Activated naive CD4-positive, alpha-beta T cell treated with anti-CD3 and anti-CD28 coated beads for 36 hours (primary cell): ENCODE measurements around the gene FLT3. TPM values are rescaled to one million over a fixed set of nuclear protein-coding genes. Genes with fewer than 3 reads are reported as not detected.

Experiments
- CTCF ChIA-PET: fragments of 350-600 bp; sonication (Branson Sonifier 250); formaldehyde crosslinking; loops from one replicate; lab custom pipeline; 2021; ENCODE audit warnings: antibody characterized with exemption; lab: Charles Lee
- DNase-seq: peaks from one replicate; pipeline ENCODE4 v3.0.0-alpha.2; 2020
- H3K27ac Mint-ChIP-seq: one replicate; pipeline ENCODE4 v1.8.0; 2021; ENCODE audit warnings: mild to moderate bottlenecking, mixed read lengths
- H3K27me3 Mint-ChIP-seq: one replicate; pipeline ENCODE4 v1.8.0; 2021; ENCODE audit warnings: low read depth, mixed read lengths
- H3K36me3 Mint-ChIP-seq: one replicate; pipeline ENCODE4 v1.8.0; 2021; ENCODE audit warnings: low read depth, mixed read lengths
- H3K4me1 Mint-ChIP-seq: one replicate; pipeline ENCODE4 v1.8.0; 2021; ENCODE audit warnings: low read depth, mixed read lengths
- H3K4me3 Mint-ChIP-seq: one replicate; pipeline ENCODE4 v1.8.0; 2021; ENCODE audit warnings: mild to moderate bottlenecking, moderate library complexity, mixed read lengths
- H3K9me3 Mint-ChIP-seq: one replicate; pipeline ENCODE4 v1.8.0; 2021; ENCODE audit warnings: mixed read lengths
- intact Hi-C: fragments of 100-400 bp; cut with micrococcal nuclease; formaldehyde crosslinking; loops from one replicate; pipeline ENCODE4 v1.15.1; 2023
- total RNA-seq, 2 experiments: library from RNA; stranded (reverse); gene quantifications; one replicate each; pipeline ENCODE4 v1.2.3, GENCODE V29; 2021

The FLT3 gene
- total RNA-seq, 2 experiments from 2014 or later = not detected

GRCh38 chr13:27982361-27982760 lies 118.0 kb downstream of the FLT3 start:
- intact Hi-C loops = loop anchor here (10.0 kb wide), 1 partner anchor 998 kb away; no protein-coding TSS in a partner anchor
- H3K4me1 Mint-ChIP-seq = peaks cover 19% of the 10 kb centered on the region
- H3K4me3 Mint-ChIP-seq = no peak overlapping the region
- no peaks in the 10 kb centered on the region for H3K9me3 Mint-ChIP-seq
- DNase-seq = no peak
- CTCF ChIA-PET = interaction anchor here (0.6 to 12.5 kb wide), 10 partner anchors 16 to 607 kb away, joined by 3 to 189 read pairs (median 4); no protein-coding TSS in a partner anchor
- H3K27me3 Mint-ChIP-seq = peaks cover 56% of the 10 kb centered on the region
- no peak overlapping the region for H3K27ac Mint-ChIP-seq
- no peaks in the 10 kb centered on the region for H3K36me3 Mint-ChIP-seq

GRCh38 chr13:27981006-27981708 lies 119.2 kb downstream of the FLT3 start:
- peaks cover 19% of the 10 kb centered on the region for H3K4me1 Mint-ChIP-seq
- H3K9me3 Mint-ChIP-seq = no peaks in the 10 kb centered on the region
- H3K36me3 Mint-ChIP-seq = no peaks in the 10 kb centered on the region
- H3K27me3 Mint-ChIP-seq = peaks cover 60% of the 10 kb centered on the region
- CTCF ChIA-PET = interaction anchor here (0.6 to 12.5 kb wide), 4 partner anchors 22 to 974 kb away, joined by 3 to 189 read pairs (median 3); no protein-coding TSS in a partner anchor
- intact Hi-C loops = loop anchor here (10.0 kb wide), 1 partner anchor 996 kb away; no protein-coding TSS in a partner anchor
- no peak overlapping the region for H3K4me3 Mint-ChIP-seq
- DNase-seq = no peak
- H3K27ac Mint-ChIP-seq = no peak overlapping the region

- intact Hi-C loops = loop anchor here (10.0 kb wide), 1 partner anchor 996 kb away; no protein-coding TSS in a partner anchor
- no peak overlapping the region for H3K27ac Mint-ChIP-seq
- H3K4me3 Mint-ChIP-seq = no peak overlapping the region
These were observed 119.9 kb downstream of the FLT3 start for GRCh38 chr13:27980280-27980998.

GRCh38 chr13:27979765-27980279 lies 120.6 kb downstream of the FLT3 start:
- CTCF ChIA-PET = interaction anchor here (1.6 to 12.5 kb wide), 2 partner anchors 21 to 151 kb away, joined by 3 to 189 read pairs; no protein-coding TSS in a partner anchor
- no peak overlapping the region for H3K4me3 Mint-ChIP-seq
- no peak for DNase-seq
- intact Hi-C loops = loop anchor here (10.0 kb wide), 1 partner anchor 995 kb away; no protein-coding TSS in a partner anchor
- H3K36me3 Mint-ChIP-seq = no peaks in the 10 kb centered on the region
- peaks cover 27% of the 10 kb centered on the region for H3K4me1 Mint-ChIP-seq
- peaks cover 72% of the 10 kb centered on the region for H3K27me3 Mint-ChIP-seq
- no peaks in the 10 kb centered on the region for H3K9me3 Mint-ChIP-seq
- no peak overlapping the region for H3K27ac Mint-ChIP-seq

More at GRCh38 chr13:27980280-27980998, 119.9 kb downstream of the FLT3 start:
- Mint-ChIP-seq H3K36me3 (no peaks in the 10 kb centered on the region), H3K27me3 (peaks cover 66% of the 10 kb centered on the region), H3K9me3 (no peaks in the 10 kb centered on the region), H3K4me1 (peaks cover 24% of the 10 kb centered on the region)
- no peak for DNase-seq
- CTCF ChIA-PET = interaction anchor here (0.6 to 12.5 kb wide), 4 partner anchors 21 to 973 kb away, joined by 3 to 189 read pairs (median 3); no protein-coding TSS in a partner anchor

- Mint-ChIP-seq H3K27ac (no peak overlapping the region), H3K9me3 (no peaks in the 10 kb centered on the region), H3K4me3 (no peak overlapping the region), H3K27me3 (peaks cover 76% of the 10 kb centered on the region), H3K4me1 (peaks cover 27% of the 10 kb centered on the region), H3K36me3 (no peaks in the 10 kb centered on the region)
- CTCF ChIA-PET = interaction anchor here (1.0 to 12.5 kb wide), 2 partner anchors 9 to 151 kb away, joined by 3 to 189 read pairs; no protein-coding TSS in a partner anchor
- no peak for DNase-seq
- intact Hi-C loops = no loop called here
These were observed 121.3 kb downstream of the FLT3 start for GRCh38 chr13:27979001-27979643.

- Mint-ChIP-seq H3K27me3 (peaks cover 77% of the 10 kb centered on the region), H3K4me3 (no peak overlapping the region), H3K27ac (no peak overlapping the region), H3K9me3 (no peaks in the 10 kb centered on the region), H3K4me1 (peaks cover 27% of the 10 kb centered on the region), H3K36me3 (no peaks in the 10 kb centered on the region)
- intact Hi-C loops = no loop called here
- DNase-seq = no peak
- CTCF ChIA-PET = interaction anchor here (1.0 to 12.5 kb wide), 2 partner anchors 10 to 150 kb away, joined by 3 to 189 read pairs; no protein-coding TSS in a partner anchor
These were observed 121.9 kb downstream of the FLT3 start for GRCh38 chr13:27978301-27978968.

- no peak for DNase-seq
- Mint-ChIP-seq H3K4me1 (peaks cover 27% of the 10 kb centered on the region), H3K36me3 (no peaks in the 10 kb centered on the region), H3K27ac (no peak overlapping the region), H3K9me3 (no peaks in the 10 kb centered on the region), H3K4me3 (peak overlapping the region; percentile 30), H3K27me3 (peaks cover 76% of the 10 kb centered on the region)
- CTCF ChIA-PET = interaction anchor here (12.5 kb wide), 1 partner anchor 149 kb away, joined by 189 read pairs; no protein-coding TSS in a partner anchor
- intact Hi-C loops = no loop called here
These were observed 122.7 kb downstream of the FLT3 start for GRCh38 chr13:27977476-27978300.

- CTCF ChIA-PET = interaction anchor here (0.6 to 12.5 kb wide), 5 partner anchors 8 to 148 kb away, joined by 3 to 189 read pairs (median 4); partner anchors contain the start of gene PDX1
- DNase-seq = no peak
- intact Hi-C loops = no loop called here
- Mint-ChIP-seq H3K27ac (no peak overlapping the region), H3K4me1 (peaks cover 27% of the 10 kb centered on the region), H3K9me3 (no peaks in the 10 kb centered on the region), H3K27me3 (peaks cover 74% of the 10 kb centered on the region), H3K36me3 (no peaks in the 10 kb centered on the region), H3K4me3 (no peak overlapping the region)
These were observed 123.8 kb downstream of the FLT3 start for GRCh38 chr13:27976362-27977091.

- H3K27ac Mint-ChIP-seq = no peak overlapping the region
- intact Hi-C loops = loop anchor here (2.0 kb wide), 1 partner anchor 49 kb away; no protein-coding TSS in a partner anchor
- CTCF ChIA-PET = interaction anchor here (0.6 to 12.5 kb wide), 6 partner anchors 9 to 201 kb away, joined by 3 to 189 read pairs (median 4); partner anchors contain the start of gene PDX1
These were observed 124.6 kb downstream of the FLT3 start for GRCh38 chr13:27975564-27976361.

More at GRCh38 chr13:27975564-27976361, 124.6 kb downstream of the FLT3 start:
- Mint-ChIP-seq H3K4me3 (no peak overlapping the region), H3K4me1 (peaks cover 27% of the 10 kb centered on the region), H3K9me3 (no peaks in the 10 kb centered on the region), H3K27me3 (peaks cover 74% of the 10 kb centered on the region), H3K36me3 (no peaks in the 10 kb centered on the region)
- DNase-seq = no peak
